Thoracic aorta (tissue), 2 donors: ENCODE results near the gene PKP1. TPM values are rescaled to one million over a fixed set of nuclear protein-coding genes. Genes with fewer than 3 reads are reported as not detected.

Experiments used
- ATAC-seq: fragments of 150-250 bp; one replicate; pipeline ENCODE4 v1.8.0; 2017; ENCODE audit warnings: low read depth; ENCODE audit not compliant: insufficient number of reproducible peaks, low FRiP score
- DNase-seq: peaks from one replicate; pipeline ENCODE4 v3.0.0-alpha.2; 2020; ENCODE audit warnings: low spot score
- H3K27ac ChIP-seq, 2 donors: fragments of 200-600 bp; sonication (generic); 1 replicate in 1 of 2; 2 replicates in 1 of 2; pipeline ENCODE4 v1.5.1; 2016; ENCODE audit warnings: mild to moderate bottlenecking in 2 of 2, moderate library complexity in 2 of 2
- H3K27me3 ChIP-seq: fragments of 200-600 bp; sonication (generic); replicated peaks from 2 replicates; pipeline ENCODE4 v1.6.0; 2016; ENCODE audit warnings: mild to moderate bottlenecking; ENCODE audit not compliant: insufficient read depth
- H3K36me3 ChIP-seq: fragments of 200-600 bp; sonication (generic); one replicate; pipeline ENCODE4 v1.5.1; 2016
- H3K4me1 ChIP-seq, 2 donors: fragments of 200-600 bp; sonication (generic); 1 replicate in 1 of 2; 2 replicates in 1 of 2; pipeline versions ENCODE4 v1.5.1 to v1.6.0; 2016; ENCODE audit warnings: low read depth in 2 of 2, mild to moderate bottlenecking in 1 of 2; ENCODE audit not compliant: control insufficient read depth in 1 of 2
- H3K4me3 ChIP-seq: fragments of 200-600 bp; sonication (generic); 2 replicates; pipeline ENCODE4 v1.5.1; 2016; ENCODE audit warnings: mild to moderate bottlenecking
- H3K9me3 ChIP-seq: fragments of 200-600 bp; sonication (generic); 2 replicates; pipeline ENCODE4 v1.5.1; 2016
- total RNA-seq, 2 donors: library from RNA; depleted of rRNA; stranded (reverse); fragments of >200 nt; gene quantifications; one replicate each; pipeline versions ENCODE4 v1.1.0 to v1.2.3, GENCODE V29; 2016
- TF ChIP-seq, protein P1 (sequence below): fragments of 200-600 bp; sonication (generic); IDR thresholded peaks from one replicate; pipeline ENCODE4 v1.5.1; 2019; ENCODE audit warnings: antibody characterized with exemption

PKP1 gene
- total RNA-seq, 2 donors from 2014 or later: 0.54 TPM; not detected in 1

DNA sequence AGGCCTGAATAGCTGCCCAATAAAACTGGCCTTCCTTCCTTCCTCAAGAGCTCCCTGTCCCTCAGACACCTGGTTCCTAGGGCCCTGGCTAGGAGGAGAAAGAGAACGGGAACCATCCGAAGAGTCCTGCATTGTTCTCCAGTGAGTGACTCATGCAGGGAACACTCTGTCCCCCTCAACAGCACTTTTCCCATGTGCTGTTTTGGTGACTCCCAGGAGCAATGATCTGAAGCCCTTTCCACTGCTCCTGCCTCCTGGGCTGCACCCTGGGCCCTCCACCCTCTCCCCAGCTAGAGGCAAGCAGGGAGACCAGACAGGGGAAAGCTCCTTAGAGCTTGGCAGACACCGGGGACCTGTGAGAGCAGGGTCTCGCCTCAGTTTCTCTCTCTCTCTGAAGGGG lies 75.3 kb downstream of the PKP1 start:
- Histone ChIP-seq H3K27ac (no peak overlapping the region), H3K4me1 (no peaks in the 10 kb centered on the region), H3K9me3 (no peaks in the 10 kb centered on the region), H3K36me3 (no peaks in the 10 kb centered on the region), H3K4me3 (no peak overlapping the region), H3K27me3 (no peaks in the 10 kb centered on the region)
- DNase-seq (no peak), ATAC-seq (no peak)
- TF ChIP-seq, protein P1, sequence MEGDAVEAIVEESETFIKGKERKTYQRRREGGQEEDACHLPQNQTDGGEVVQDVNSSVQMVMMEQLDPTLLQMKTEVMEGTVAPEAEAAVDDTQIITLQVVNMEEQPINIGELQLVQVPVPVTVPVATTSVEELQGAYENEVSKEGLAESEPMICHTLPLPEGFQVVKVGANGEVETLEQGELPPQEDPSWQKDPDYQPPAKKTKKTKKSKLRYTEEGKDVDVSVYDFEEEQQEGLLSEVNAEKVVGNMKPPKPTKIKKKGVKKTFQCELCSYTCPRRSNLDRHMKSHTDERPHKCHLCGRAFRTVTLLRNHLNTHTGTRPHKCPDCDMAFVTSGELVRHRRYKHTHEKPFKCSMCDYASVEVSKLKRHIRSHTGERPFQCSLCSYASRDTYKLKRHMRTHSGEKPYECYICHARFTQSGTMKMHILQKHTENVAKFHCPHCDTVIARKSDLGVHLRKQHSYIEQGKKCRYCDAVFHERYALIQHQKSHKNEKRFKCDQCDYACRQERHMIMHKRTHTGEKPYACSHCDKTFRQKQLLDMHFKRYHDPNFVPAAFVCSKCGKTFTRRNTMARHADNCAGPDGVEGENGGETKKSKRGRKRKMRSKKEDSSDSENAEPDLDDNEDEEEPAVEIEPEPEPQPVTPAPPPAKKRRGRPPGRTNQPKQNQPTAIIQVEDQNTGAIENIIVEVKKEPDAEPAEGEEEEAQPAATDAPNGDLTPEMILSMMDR: no peak

DNA sequence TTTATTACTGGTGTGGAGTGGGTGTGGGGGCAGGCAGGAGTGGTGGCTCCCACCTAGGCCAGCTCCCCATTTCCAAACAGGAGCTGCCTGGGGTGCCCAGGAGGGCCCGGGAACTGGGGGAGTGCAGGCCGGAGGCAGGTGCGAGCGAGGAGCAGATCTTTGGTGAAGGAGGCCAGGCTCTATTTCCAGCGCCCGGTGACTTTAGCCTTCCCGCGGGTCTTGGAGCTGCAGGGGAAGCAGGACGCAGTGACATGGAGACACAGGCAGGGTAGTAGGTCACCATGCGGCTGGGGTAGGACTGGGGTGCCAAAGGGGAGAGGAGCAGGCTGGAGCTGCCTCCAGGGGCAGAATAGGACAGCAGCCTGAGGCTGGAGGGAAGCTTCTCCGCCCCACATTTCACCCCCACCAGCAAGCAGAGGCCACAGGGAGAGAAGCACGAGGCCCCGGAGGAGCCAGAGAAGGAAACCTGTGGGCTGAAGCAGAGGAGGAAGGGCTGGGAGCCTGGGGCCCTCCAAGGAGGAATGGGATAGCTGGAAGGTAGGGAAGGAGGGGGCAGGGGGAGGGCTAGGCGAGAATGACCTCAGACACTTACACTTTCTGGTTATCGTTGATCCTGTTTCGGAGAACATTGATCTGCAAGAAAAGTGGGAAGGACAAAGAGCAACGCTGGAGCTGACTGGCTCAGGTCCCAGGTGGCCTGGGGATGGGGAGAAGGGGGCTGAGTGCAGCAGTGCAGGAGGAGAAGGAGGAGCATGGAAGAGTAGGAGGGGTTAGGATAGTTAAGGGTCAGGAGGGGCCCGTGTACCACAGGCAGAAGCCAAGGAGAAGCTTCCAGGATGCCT lies 75.9 kb downstream of the PKP1 start:
- Histone ChIP-seq H3K4me3 (no peak overlapping the region), H3K4me1 (no peaks in the 10 kb centered on the region), H3K36me3 (no peaks in the 10 kb centered on the region), H3K9me3 (no peaks in the 10 kb centered on the region), H3K27me3 (no peaks in the 10 kb centered on the region), H3K27ac (no peak overlapping the region)
- TF ChIP-seq, protein P1: no peak
- no peak for DNase-seq
- no peak for ATAC-seq

DNA sequence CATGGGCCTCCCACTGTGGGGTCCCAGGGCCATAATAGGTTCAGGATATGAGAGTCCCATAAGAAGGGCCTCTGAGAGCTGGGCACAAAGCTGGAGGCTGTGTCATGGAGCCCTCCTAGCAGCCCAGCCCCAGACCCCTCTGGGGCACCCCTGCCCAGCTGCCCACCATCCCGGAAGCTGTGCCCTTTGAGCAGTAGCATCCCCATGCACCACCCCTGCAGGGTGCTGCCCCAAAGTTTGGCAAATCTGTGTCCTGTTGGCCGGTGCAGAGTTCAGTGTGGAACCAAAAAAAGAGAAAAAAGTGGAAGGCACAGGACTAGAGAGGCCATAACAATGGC lies 76.5 kb downstream of the PKP1 start:
- TF ChIP-seq, protein P1: no peak
- no peak overlapping the region for H3K27ac ChIP-seq
- no peaks in the 10 kb centered on the region for H3K4me1 ChIP-seq
- no peak overlapping the region for H3K4me3 ChIP-seq
- H3K27me3 ChIP-seq: no peaks in the 10 kb centered on the region
- no peaks in the 10 kb centered on the region for H3K36me3 ChIP-seq
- DNase-seq (no peak), ATAC-seq (no peak)
- H3K9me3 ChIP-seq: no peaks in the 10 kb centered on the region

- no peaks in the 10 kb centered on the region for H3K27me3 ChIP-seq
- ATAC-seq (no peak), DNase-seq (no peak)
- TF ChIP-seq, protein P1: no peak
- no peak overlapping the region for H3K27ac ChIP-seq
- H3K9me3 ChIP-seq: no peaks in the 10 kb centered on the region
- no peaks in the 10 kb centered on the region for H3K36me3 ChIP-seq
- H3K4me3 ChIP-seq: no peak overlapping the region
- H3K4me1 ChIP-seq: no peaks in the 10 kb centered on the region
Observed at GRCh38 chr1:201360486-201360885, 77.2 kb downstream of the PKP1 start.

- TF ChIP-seq, protein P1: no peak
- ATAC-seq (no peak), DNase-seq (no peak)
- Histone ChIP-seq H3K27ac (no peak overlapping the region), H3K36me3 (no peaks in the 10 kb centered on the region), H3K4me1 (no peaks in the 10 kb centered on the region), H3K27me3 (no peaks in the 10 kb centered on the region), H3K4me3 (no peak overlapping the region), H3K9me3 (no peaks in the 10 kb centered on the region)
Observed at GRCh38 chr1:201360901-201361651, 77.8 kb downstream of the PKP1 start.
